IMR-90 (cell line): ENCODE results near the gene ZFAND2A. TPM values are rescaled to one million over a fixed set of nuclear protein-coding genes. Genes with fewer than 3 reads are reported as not detected.

Source experiments
- ATAC-seq: fragments of 200-7000 bp; cut with Tn5 transposase; 2 replicates; pipeline ENCODE4 v1.9.1; 2020; ENCODE audit warnings: low read depth, mild to moderate bottlenecking, moderate library complexity
- BruUV-seq: library from RNA; stranded (reverse); fragments of 400-500 nt; replicated peaks from 2 replicates; lab custom pipeline; 2021; lab: Mats Ljungman, UMichigan
- CTCF ChIA-PET: fragments of 300-600 bp; formaldehyde crosslinking; extraction: SDS; loops from one replicate; lab custom pipeline; 2021; ENCODE audit warnings: antibody characterized with exemption; lab: Yijun Ruan, JAX
- POLR2A ChIA-PET: fragments of 300-600 bp; sonication (Branson Sonifier 250); formaldehyde crosslinking; loops from one replicate; lab custom pipeline; 2022; ENCODE audit warnings: antibody characterized with exemption; ENCODE audit not compliant: unreplicated experiment; lab: Charles Lee
- DNase-seq: peaks from one replicate; pipeline ENCODE4 v3.0.0; 2013
- H2AFZ ChIP-seq: replicated peaks from 2 replicates; pipeline ENCODE3; 2013; ENCODE audit warnings: low read length, mild to moderate bottlenecking; ENCODE audit not compliant: poor library complexity
- H2AK5ac ChIP-seq: 2 replicates; pipeline ENCODE4 v1.6.1; 2013; ENCODE audit warnings: low read depth, low read length, inconsistent platforms
- H2AK9ac ChIP-seq: replicated peaks from 2 replicates; pipeline ENCODE3; 2013; ENCODE audit warnings: mild to moderate bottlenecking, low read depth, low read length, moderate library complexity; ENCODE audit not compliant: poor library complexity
- H2BK120ac ChIP-seq: 2 replicates; pipeline ENCODE4 v1.6.1; 2013; ENCODE audit warnings: low read depth, low read length, inconsistent platforms
- H2BK15ac ChIP-seq: 3 replicates; pipeline ENCODE4 v1.6.1; 2013; ENCODE audit warnings: low read depth, low read length, inconsistent platforms
- H2BK20ac ChIP-seq: 2 replicates; pipeline ENCODE4 v1.6.1; 2013; ENCODE audit warnings: low read depth, mild to moderate bottlenecking, inconsistent platforms, low read length, moderate library complexity
- H2BK5ac ChIP-seq: 2 replicates; pipeline ENCODE4 v1.6.1; 2013; ENCODE audit warnings: mild to moderate bottlenecking, low read depth, low read length, inconsistent platforms; ENCODE audit not compliant: poor library complexity, severe bottlenecking
- H3K14ac ChIP-seq: replicated peaks from 2 replicates; pipeline ENCODE4 v1.6.1; 2013; ENCODE audit warnings: low read depth, low read length, inconsistent platforms
- H3K18ac ChIP-seq: 2 replicates; pipeline ENCODE4 v1.6.1; 2013; ENCODE audit warnings: low read depth, low read length, control low read depth
- H3K23ac ChIP-seq: 2 replicates; pipeline ENCODE4 v1.6.1; 2013; ENCODE audit warnings: low read depth, low read length, inconsistent platforms
- H3K27ac ChIP-seq: 2 replicates; pipeline ENCODE4 v1.5.1; 2013; ENCODE audit warnings: mild to moderate bottlenecking, control low read depth, low read length; ENCODE audit not compliant: insufficient read depth
- H3K27me3 ChIP-seq: 2 replicates; pipeline ENCODE4 v1.6.1; 2013; ENCODE audit warnings: low read length; ENCODE audit not compliant: control insufficient read depth, insufficient read depth
- H3K36me3 ChIP-seq: 2 replicates; pipeline ENCODE4 v1.6.1; 2013; ENCODE audit warnings: low read length, mixed read lengths; ENCODE audit not compliant: control insufficient read depth, insufficient read depth
- H3K4ac ChIP-seq: 2 replicates; pipeline ENCODE4 v1.6.1; 2013; ENCODE audit warnings: low read depth, low read length, inconsistent platforms
- H3K4me1 ChIP-seq: 2 replicates; pipeline ENCODE4 v1.6.1; 2013; ENCODE audit warnings: low read length, mixed read lengths; ENCODE audit not compliant: control insufficient read depth, insufficient read depth
- H3K4me2 ChIP-seq: 2 replicates; pipeline ENCODE4 v1.6.1; 2013; ENCODE audit warnings: low read depth, mild to moderate bottlenecking, control low read depth, low read length, moderate library complexity
- H3K4me3 ChIP-seq: 2 replicates; pipeline ENCODE4 v1.5.1; 2013; ENCODE audit warnings: low read depth, mild to moderate bottlenecking, control low read depth, low read length, moderate library complexity; ENCODE audit not compliant: insufficient read depth
- H3K56ac ChIP-seq: 2 replicates; pipeline ENCODE4 v1.6.1; 2013; ENCODE audit warnings: low read length, inconsistent platforms; ENCODE audit not compliant: insufficient read depth; ENCODE audit errors: extremely low read depth
- H3K79me1 ChIP-seq, 2 experiments: 2 replicates each; pipeline ENCODE4 v1.6.1; 2013; ENCODE audit warnings: low read length in 2 of 2, inconsistent platforms in 1 of 2, low read depth in 1 of 2
- H3K9ac ChIP-seq: 2 replicates; pipeline ENCODE4 v1.6.1; 2013; ENCODE audit warnings: low read depth, low read length, control low read depth
- H3K9me1 ChIP-seq: 2 replicates; pipeline ENCODE4 v1.6.1; 2013; ENCODE audit warnings: low read length, inconsistent platforms; ENCODE audit not compliant: insufficient read depth
- H3K9me3 ChIP-seq: 2 replicates; pipeline ENCODE4 v1.6.1; 2013; ENCODE audit warnings: low read length; ENCODE audit not compliant: control insufficient read depth, insufficient read depth
- H4K20me1 ChIP-seq: 2 replicates; pipeline ENCODE4 v1.6.1; 2013; ENCODE audit warnings: low read length, inconsistent platforms; ENCODE audit not compliant: insufficient read depth
- H4K5ac ChIP-seq: 2 replicates; pipeline ENCODE4 v1.6.1; 2013; ENCODE audit warnings: mild to moderate bottlenecking, low read depth, low read length, control low read depth
- H4K8ac ChIP-seq, 2 experiments: 2 replicates each; pipeline ENCODE4 v1.6.1; 2013; ENCODE audit warnings: low read depth in 2 of 2, low read length in 2 of 2, control low read depth in 1 of 2, inconsistent platforms in 1 of 2
- H4K91ac ChIP-seq: 2 replicates; pipeline ENCODE4 v1.6.1; 2013; ENCODE audit warnings: low read depth, low read length, inconsistent platforms; ENCODE audit not compliant: insufficient read depth
- BHLHE40 ChIP-seq: fragments of 150-350 bp; IDR thresholded peaks from 2 replicates; pipeline ENCODE4 v1.6.1; 2016; ENCODE audit warnings: mild to moderate bottlenecking, low read depth, low read length
- ELK1 ChIP-seq: fragments of 150-350 bp; IDR thresholded peaks from 2 replicates; pipeline ENCODE4 v1.6.1; 2016; ENCODE audit warnings: low read depth, mild to moderate bottlenecking, low read length, moderate library complexity, borderline replicate concordance
- FOS ChIP-seq: fragments of 150-350 bp; IDR thresholded peaks from 2 replicates; pipeline ENCODE4 v1.6.1; 2016; ENCODE audit warnings: low read depth, low read length
- MAZ ChIP-seq: IDR thresholded peaks from 2 replicates; pipeline ENCODE4 v1.6.1; 2012; ENCODE audit warnings: low read depth, mild to moderate bottlenecking, low read length, improper control_type of control experiment, moderate library complexity, borderline replicate concordance
- MXI1 ChIP-seq: IDR thresholded peaks from 2 replicates; pipeline ENCODE4 v1.6.1; 2012; ENCODE audit warnings: low read depth, mild to moderate bottlenecking, low read length, moderate library complexity, borderline replicate concordance
- NFE2L2 ChIP-seq: fragments of 150-350 bp; IDR thresholded peaks from 2 replicates; pipeline ENCODE4 v1.6.1; 2016; ENCODE audit warnings: low read depth, mild to moderate bottlenecking, low read length
- POLR2A ChIP-seq: IDR thresholded peaks from 2 replicates; pipeline ENCODE4 v1.6.1; 2012; ENCODE audit warnings: mild to moderate bottlenecking, low read depth, low read length
- RAD21 ChIP-seq: IDR thresholded peaks from 2 replicates; pipeline ENCODE4 v1.6.1; 2012; ENCODE audit warnings: low read length, improper control_type of control experiment
- RCOR1 ChIP-seq: IDR thresholded peaks from 2 replicates; pipeline ENCODE4 v1.6.1; 2012; ENCODE audit warnings: mild to moderate bottlenecking, low read length, improper control_type of control experiment; ENCODE audit not compliant: insufficient replicate concordance
- RFX5 ChIP-seq: IDR thresholded peaks from 2 replicates; pipeline ENCODE4 v1.8.0; 2012; ENCODE audit warnings: low read depth, mild to moderate bottlenecking, low read length, moderate library complexity
- SMC3 ChIP-seq: fragments of 150-350 bp; IDR thresholded peaks from 2 replicates; pipeline ENCODE4 v1.6.1; 2016; ENCODE audit warnings: low read depth, mild to moderate bottlenecking, antibody characterized with exemption, low read length, moderate library complexity
- WGBS, 2 experiments: methylation state at CpG; one replicate each; pipeline versions ENCODE4 v1.1.5 to v1.1.7; 2013; ENCODE audit warnings: missing lambda C conversion rate in 2 of 2; ENCODE audit not compliant: insufficient read length in 1 of 2; ENCODE audit errors: extremely low coverage in 2 of 2; 5-methylcytosine and 5-hydroxymethylcytosine counted together
- dilution Hi-C: fragments of 300-500 bp; cut with HindIII; formaldehyde crosslinking; loops from one replicate; pipeline ENCODE4 v1.14.3; 2018; ENCODE audit warnings: low sequenced_read_pairs; ENCODE audit not compliant: unreplicated experiment
- in situ Hi-C: fragments of 300-500 bp; cut with MboI; formaldehyde crosslinking; loops from 3 replicates; pipeline ENCODE4 v1.14.3; 2019; ENCODE audit warnings: low sequenced_read_pairs, inconsistent platforms, mixed read lengths
- intact Hi-C: fragments of 100-400 bp; cut with micrococcal nuclease; formaldehyde crosslinking; loops from 2 replicates; pipeline ENCODE4 v1.10.0; 2022
- polyA plus RNA-seq, 3 experiments: library from polyadenylated mRNA; depleted of rRNA; stranded (reverse); fragments of >200 nt; gene quantifications; 2 replicates each; pipeline ENCODE4 v1.2.3, GENCODE V29; 2012; ENCODE audit warnings: low replicate concordance in 1 of 3
- total RNA-seq: library from RNA; depleted of rRNA; stranded (reverse); fragments of >200 nt; gene quantifications from 2 replicates; pipeline ENCODE4 v1.2.3, GENCODE V29; 2012
- TF ChIP-seq, protein P1 (sequence below): conservative IDR thresholded peaks from 2 replicates; pipeline ENCODE4 v1.5.1; 2012; ENCODE audit warnings: mild to moderate bottlenecking, low read depth, low read length, improper control_type of control experiment

The ZFAND2A gene
- total and polyA plus RNA-seq, 2 of the 4 experiments (the other 2 are of a cell fraction) = 11.8 to 28.7 TPM

DNA sequence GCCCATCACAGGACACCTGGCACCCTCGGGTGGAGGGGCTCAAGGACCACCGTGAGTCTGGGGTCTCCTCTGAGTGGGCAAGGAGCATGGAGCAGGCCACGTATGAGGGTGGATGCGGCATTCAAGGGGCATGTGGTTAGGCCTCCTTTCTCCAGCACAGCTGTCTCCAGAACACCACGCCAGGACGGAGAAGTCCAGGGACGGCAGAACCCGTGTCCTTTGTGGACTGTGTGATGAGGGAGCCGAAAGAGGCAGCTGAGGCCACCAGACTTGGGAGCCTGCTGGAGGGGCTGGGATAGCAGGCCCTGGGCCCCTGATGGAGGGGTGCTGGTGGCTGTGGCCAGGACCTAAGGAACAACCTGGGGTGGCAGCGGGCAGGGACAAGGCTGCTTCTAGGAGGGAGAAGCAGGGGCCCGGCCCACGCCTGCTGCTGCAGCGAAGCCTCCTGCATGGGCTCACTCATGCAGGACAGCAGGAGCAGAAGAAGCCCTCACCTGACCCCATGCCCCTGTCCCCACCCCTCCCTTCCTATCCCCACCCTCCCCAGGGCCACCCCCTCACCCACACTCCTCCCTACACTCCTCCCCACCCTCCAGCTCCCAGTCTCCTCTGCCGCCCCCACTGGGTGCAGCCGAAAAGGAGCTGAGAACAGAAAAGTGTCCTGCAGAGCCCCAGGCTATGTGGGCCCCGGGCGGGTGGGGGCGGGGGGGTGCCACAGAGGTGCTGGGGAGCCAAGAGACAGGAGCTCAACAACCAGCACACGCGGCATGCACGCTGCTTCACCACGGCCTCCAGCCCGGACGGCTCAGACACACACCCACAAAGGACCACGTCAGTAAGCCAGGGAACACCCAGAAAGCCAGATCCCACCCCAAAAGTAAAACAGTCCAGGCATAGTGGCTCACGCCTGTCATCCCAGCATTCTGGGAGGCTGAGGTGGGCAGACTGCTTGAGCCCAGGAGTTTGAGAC is 29.7 kb downstream of the ZFAND2A start:
- 100% methylated on average over 1 of the region's 26 CpGs; no CpG with 5 or more reads in 1 of the 2 experiments for WGBS, 2 experiments
- H3K14ac ChIP-seq = no peak overlapping the region
- no peak overlapping the region for H3K4ac ChIP-seq
- H2BK5ac ChIP-seq = no peak overlapping the region
- H4K5ac ChIP-seq = no peak overlapping the region
- no peak overlapping the region for H2BK15ac ChIP-seq
- no peak overlapping the region for H3K9ac ChIP-seq
- no peak for DNase-seq
- peak overlapping the region; percentile 9 for H2AK9ac ChIP-seq
- in situ Hi-C loops = no loop called here
- no peak overlapping the region for H2BK20ac ChIP-seq
- ChIA-PET CTCF (no interaction called here), POLR2A (no interaction called here)
- intact Hi-C loops = no loop called here
- no peak overlapping the region for H3K27ac ChIP-seq
- no peak overlapping the region for H3K18ac ChIP-seq
- no peak overlapping the region for H3K56ac ChIP-seq
- no peaks in the 10 kb centered on the region for H3K9me3 ChIP-seq
- no peak overlapping the region for H3K4me3 ChIP-seq
- dilution Hi-C loops = no loop called here
- H2BK120ac ChIP-seq = no peak overlapping the region
- no peak overlapping the region for H3K4me2 ChIP-seq
- no peaks in the 10 kb centered on the region for H3K27me3 ChIP-seq
- no peak for ATAC-seq
- H4K20me1 ChIP-seq = no peaks in the 10 kb centered on the region
- H2AFZ ChIP-seq = no peak overlapping the region
- no peaks in the 10 kb centered on the region for H3K4me1 ChIP-seq
- H3K23ac ChIP-seq = no peak overlapping the region
- TF ChIP-seq SMC3 (no peak), NFE2L2 (no peak), RCOR1 (no peak), MAZ (no peak), BHLHE40 (no peak), POLR2A (no peak), ELK1 (no peak), FOS (no peak), RFX5 (no peak), RAD21 (no peak), MXI1 (no peak)
- TF ChIP-seq, protein P1, sequence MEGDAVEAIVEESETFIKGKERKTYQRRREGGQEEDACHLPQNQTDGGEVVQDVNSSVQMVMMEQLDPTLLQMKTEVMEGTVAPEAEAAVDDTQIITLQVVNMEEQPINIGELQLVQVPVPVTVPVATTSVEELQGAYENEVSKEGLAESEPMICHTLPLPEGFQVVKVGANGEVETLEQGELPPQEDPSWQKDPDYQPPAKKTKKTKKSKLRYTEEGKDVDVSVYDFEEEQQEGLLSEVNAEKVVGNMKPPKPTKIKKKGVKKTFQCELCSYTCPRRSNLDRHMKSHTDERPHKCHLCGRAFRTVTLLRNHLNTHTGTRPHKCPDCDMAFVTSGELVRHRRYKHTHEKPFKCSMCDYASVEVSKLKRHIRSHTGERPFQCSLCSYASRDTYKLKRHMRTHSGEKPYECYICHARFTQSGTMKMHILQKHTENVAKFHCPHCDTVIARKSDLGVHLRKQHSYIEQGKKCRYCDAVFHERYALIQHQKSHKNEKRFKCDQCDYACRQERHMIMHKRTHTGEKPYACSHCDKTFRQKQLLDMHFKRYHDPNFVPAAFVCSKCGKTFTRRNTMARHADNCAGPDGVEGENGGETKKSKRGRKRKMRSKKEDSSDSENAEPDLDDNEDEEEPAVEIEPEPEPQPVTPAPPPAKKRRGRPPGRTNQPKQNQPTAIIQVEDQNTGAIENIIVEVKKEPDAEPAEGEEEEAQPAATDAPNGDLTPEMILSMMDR = no peak
- H3K36me3 ChIP-seq = peaks cover 4% of the 10 kb centered on the region; the same call in 1 of the 2 replicates
- H4K91ac ChIP-seq = no peak overlapping the region
- H3K9me1 ChIP-seq = peaks cover 4% of the 10 kb centered on the region
- BruUV-seq = no TSS peak
- H4K8ac ChIP-seq = no peak overlapping the region
- peaks cover 8 to 17% of the 10 kb centered on the region in 2 experiments for H3K79me1 ChIP-seq
- H2AK5ac ChIP-seq = no peak overlapping the region
